ENCODE results near the gene RNFT2.

GRCh38 chr12:116878567-116879508, 140.7 kb downstream of the RNFT2 start:
- TF ChIP-seq CTCF (IDR thresholded peaks at IDR 0.05; ENCODE audit: poor library complexity, severe bottlenecking) = no peak
- TF ChIP-seq RAD21 (conservative IDR thresholded peaks at IDR 0.05) = no peak
- no peak for TF ChIP-seq EP300 (conservative IDR thresholded peaks at IDR 0.05; ENCODE audit: poor library complexity, severe bottlenecking)
- TF ChIP-seq EZH2 (IDR thresholded peaks at IDR 0.05; ENCODE audit: borderline replicate concordance, insufficient read depth, low read length, poor library complexity, severe bottlenecking) = no peak
- TF ChIP-seq POLR2AphosphoS5 (IDR thresholded peaks at IDR 0.05) = no peak
- no peak for TF ChIP-seq SMC3 (conservative IDR thresholded peaks at IDR 0.05; ENCODE audit: poor library complexity)
- TF ChIP-seq REST (IDR thresholded peaks at IDR 0.05; ENCODE audit: borderline replicate concordance) = no peak
- no peak for TF ChIP-seq TAF1 (IDR thresholded peaks at IDR 0.05; ENCODE audit: low read depth)

All from neural cell (in vitro differentiated cells).